ENCODE measurements around the gene PARP3. TPM values are rescaled to one million over a fixed set of nuclear protein-coding genes. Genes with fewer than 3 reads are reported as not detected.

Gene PARP3
- total RNA-seq, 1 donor from 2014 or later: 4.8 TPM

GRCh38 chr3:51958603-51959521 lies 16.7 kb downstream of the PARP3 start:
- H3K27me3 Mint-ChIP-seq (ENCODE audit: low read depth, unreplicated experiment): peaks cover 15% of the 10 kb centered on the region
- peaks cover 1% of the 10 kb centered on the region for H3K9me3 Mint-ChIP-seq (ENCODE audit: unreplicated experiment)
- H3K9me3 ChIP-seq (ENCODE audit: insufficient read depth, low read depth, low read length): no peaks in the 10 kb centered on the region

GRCh38 chr3:51959651-51960050 lies 17.5 kb downstream of the PARP3 start:
- Histone ChIP-seq H3K9me3 (ENCODE audit: insufficient read depth, low read depth, low read length) (no peaks in the 10 kb centered on the region), H3K4me2 (ENCODE audit: low read length) (no peak overlapping the region), H3K9ac (ENCODE audit: low read length) (no peak overlapping the region), H4K20me1 (ENCODE audit: insufficient read depth, low read length) (peaks cover 58% of the 10 kb centered on the region), H3K79me2 (ENCODE audit: insufficient read depth, low read length) (peaks cover 17% of the 10 kb centered on the region), H3K36me3 (ENCODE audit: insufficient read depth, low read length) (peaks cover 4% of the 10 kb centered on the region), H3K4me1 (ENCODE audit: insufficient read depth, low read length) (peaks cover 3% of the 10 kb centered on the region), H3K27me3 (ENCODE audit: insufficient read depth, low read length) (peaks cover 6% of the 10 kb centered on the region), H3K27ac (ENCODE audit: low read depth, low read length) (no peak overlapping the region), H2AFZ (ENCODE audit: low read depth, low read length) (no peak overlapping the region), H3K4me3 (ENCODE audit: insufficient read depth, low read depth, low read length) (no peak overlapping the region)
- no peak for FAIRE-seq
- no peak overlapping the region for H3K27ac Mint-ChIP-seq (ENCODE audit: unreplicated experiment)
- H3K9me3 Mint-ChIP-seq (ENCODE audit: unreplicated experiment): no peaks in the 10 kb centered on the region
- no peak for DNase-seq (ENCODE audit: low read depth)
- no peak for TF ChIP-seq EZH2 (IDR thresholded peaks at IDR 0.05; ENCODE audit: insufficient read depth, low read length)
- TF ChIP-seq, protein P1, sequence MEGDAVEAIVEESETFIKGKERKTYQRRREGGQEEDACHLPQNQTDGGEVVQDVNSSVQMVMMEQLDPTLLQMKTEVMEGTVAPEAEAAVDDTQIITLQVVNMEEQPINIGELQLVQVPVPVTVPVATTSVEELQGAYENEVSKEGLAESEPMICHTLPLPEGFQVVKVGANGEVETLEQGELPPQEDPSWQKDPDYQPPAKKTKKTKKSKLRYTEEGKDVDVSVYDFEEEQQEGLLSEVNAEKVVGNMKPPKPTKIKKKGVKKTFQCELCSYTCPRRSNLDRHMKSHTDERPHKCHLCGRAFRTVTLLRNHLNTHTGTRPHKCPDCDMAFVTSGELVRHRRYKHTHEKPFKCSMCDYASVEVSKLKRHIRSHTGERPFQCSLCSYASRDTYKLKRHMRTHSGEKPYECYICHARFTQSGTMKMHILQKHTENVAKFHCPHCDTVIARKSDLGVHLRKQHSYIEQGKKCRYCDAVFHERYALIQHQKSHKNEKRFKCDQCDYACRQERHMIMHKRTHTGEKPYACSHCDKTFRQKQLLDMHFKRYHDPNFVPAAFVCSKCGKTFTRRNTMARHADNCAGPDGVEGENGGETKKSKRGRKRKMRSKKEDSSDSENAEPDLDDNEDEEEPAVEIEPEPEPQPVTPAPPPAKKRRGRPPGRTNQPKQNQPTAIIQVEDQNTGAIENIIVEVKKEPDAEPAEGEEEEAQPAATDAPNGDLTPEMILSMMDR (IDR thresholded peaks at IDR 0.05; ENCODE audit: insufficient read depth, low read depth, low read length): no peak
- peaks cover 8% of the 10 kb centered on the region for H3K27me3 Mint-ChIP-seq (ENCODE audit: low read depth, unreplicated experiment)
- H3K36me3 Mint-ChIP-seq (ENCODE audit: low read depth, unreplicated experiment): peaks cover 28% of the 10 kb centered on the region
- no peak overlapping the region for H3K4me3 Mint-ChIP-seq (ENCODE audit: unreplicated experiment)
- H3K4me1 Mint-ChIP-seq (ENCODE audit: low read depth, unreplicated experiment): no peaks in the 10 kb centered on the region

More at GRCh38 chr3:51958603-51959521, 16.7 kb downstream of the PARP3 start:
- Histone ChIP-seq H3K4me1 (ENCODE audit: insufficient read depth, low read length) (peaks cover 3% of the 10 kb centered on the region), H3K27me3 (ENCODE audit: insufficient read depth, low read length) (peaks cover 7% of the 10 kb centered on the region), H3K79me2 (ENCODE audit: insufficient read depth, low read length) (peaks cover 10% of the 10 kb centered on the region), H2AFZ (ENCODE audit: low read depth, low read length) (no peak overlapping the region), H3K4me3 (ENCODE audit: insufficient read depth, low read depth, low read length) (no peak overlapping the region), H3K27ac (ENCODE audit: low read depth, low read length) (no peak overlapping the region), H4K20me1 (ENCODE audit: insufficient read depth, low read length) (peaks cover 51% of the 10 kb centered on the region), H3K4me2 (ENCODE audit: low read length) (no peak overlapping the region), H3K36me3 (ENCODE audit: insufficient read depth, low read length) (peaks cover 4% of the 10 kb centered on the region), H3K9ac (ENCODE audit: low read length) (no peak overlapping the region)
- Mint-ChIP-seq H3K4me3 (ENCODE audit: unreplicated experiment) (no peak overlapping the region), H3K36me3 (ENCODE audit: low read depth, unreplicated experiment) (peaks cover 30% of the 10 kb centered on the region), H3K4me1 (ENCODE audit: low read depth, unreplicated experiment) (no peaks in the 10 kb centered on the region), H3K27ac (ENCODE audit: unreplicated experiment) (no peak overlapping the region)
- FAIRE-seq (no peak), DNase-seq (ENCODE audit: low read depth) (no peak)
- TF ChIP-seq EZH2 (IDR thresholded peaks at IDR 0.05; ENCODE audit: insufficient read depth, low read length): no peak
- TF ChIP-seq, protein P1 (IDR thresholded peaks at IDR 0.05; ENCODE audit: insufficient read depth, low read depth, low read length): no peak

DNA sequence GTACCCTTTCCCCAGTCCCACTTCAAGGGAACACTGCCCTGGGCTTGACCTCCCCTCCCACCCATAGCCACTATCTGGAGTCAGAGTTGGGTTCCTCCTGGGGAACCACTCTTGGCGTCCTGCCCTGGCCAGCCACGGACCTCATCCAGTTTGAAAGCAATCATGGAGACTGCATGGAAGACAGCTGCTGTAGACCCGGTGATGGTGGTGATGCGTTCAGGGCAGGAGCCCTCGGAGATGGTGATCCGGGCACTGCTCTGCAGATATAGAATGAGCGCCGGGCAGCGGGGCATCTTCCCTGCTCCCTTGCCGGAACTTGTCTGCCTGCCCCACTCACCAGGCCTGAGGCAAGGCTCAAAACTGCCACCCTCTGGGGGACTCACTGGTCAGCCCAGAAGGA lies 18.2 kb downstream of the PARP3 start:
- Histone ChIP-seq H3K79me2 (ENCODE audit: insufficient read depth, low read length) (peaks cover 23% of the 10 kb centered on the region), H3K4me3 (ENCODE audit: insufficient read depth, low read depth, low read length) (no peak overlapping the region), H4K20me1 (ENCODE audit: insufficient read depth, low read length) (peaks cover 62% of the 10 kb centered on the region), H2AFZ (ENCODE audit: low read depth, low read length) (no peak overlapping the region), H3K4me2 (ENCODE audit: low read length) (no peak overlapping the region), H3K27me3 (ENCODE audit: insufficient read depth, low read length) (no peaks in the 10 kb centered on the region), H3K9ac (ENCODE audit: low read length) (no peak overlapping the region), H3K9me3 (ENCODE audit: insufficient read depth, low read depth, low read length) (no peaks in the 10 kb centered on the region), H3K36me3 (ENCODE audit: insufficient read depth, low read length) (peaks cover 4% of the 10 kb centered on the region), H3K4me1 (ENCODE audit: insufficient read depth, low read length) (peaks cover 3% of the 10 kb centered on the region), H3K27ac (ENCODE audit: low read depth, low read length) (no peak overlapping the region)
- Mint-ChIP-seq H3K27me3 (ENCODE audit: low read depth, unreplicated experiment) (peaks cover 8% of the 10 kb centered on the region), H3K9me3 (ENCODE audit: unreplicated experiment) (peaks cover 3% of the 10 kb centered on the region), H3K4me3 (ENCODE audit: unreplicated experiment) (no peak overlapping the region), H3K4me1 (ENCODE audit: low read depth, unreplicated experiment) (peaks cover 5% of the 10 kb centered on the region), H3K27ac (ENCODE audit: unreplicated experiment) (no peak overlapping the region), H3K36me3 (ENCODE audit: low read depth, unreplicated experiment) (peaks cover 31% of the 10 kb centered on the region)
- DNase-seq (ENCODE audit: low read depth) (no peak), FAIRE-seq (no peak)
- no peak for TF ChIP-seq EZH2 (IDR thresholded peaks at IDR 0.05; ENCODE audit: insufficient read depth, low read length)
- TF ChIP-seq, protein P1 (IDR thresholded peaks at IDR 0.05; ENCODE audit: insufficient read depth, low read depth, low read length): no peak

Measured in astrocyte (in vitro differentiated cells and primary cell).